ENCODE measurements around the gene CACNA1G. TPM values are rescaled to one million over a fixed set of nuclear protein-coding genes. Genes with fewer than 3 reads are reported as not detected.

CACNA1G gene
- polyA plus RNA-seq, 1 donor (not counting 4 experiments of a cell fraction or from before 2014, with no cell fraction given) = 0.07 TPM

- no peaks in the 10 kb centered on the region for H3K27me3 ChIP-seq (ENCODE audit: control insufficient read depth, extremely low read depth, insufficient read depth, low read length)
- peak within 1 kb of the TSS; percentile 93 for H3K4me2 ChIP-seq (ENCODE audit: control insufficient read depth, extremely low read depth, insufficient read depth, low read depth, low read length)
- H3K27ac ChIP-seq (ENCODE audit: control insufficient read depth, insufficient read depth, low read length) = peak within 1 kb of the TSS; percentile 71
- DNase-seq (ENCODE audit: low read depth, low spot score) (no peak), FAIRE-seq (peak; percentile 70)
- H3K9me3 ChIP-seq (ENCODE audit: control insufficient read depth, low read depth, low read length) = no peaks in the 10 kb centered on the region
- H2AFZ ChIP-seq (ENCODE audit: control insufficient read depth, low read length) = peak within 1 kb of the TSS; percentile 38
- H3K79me2 ChIP-seq (ENCODE audit: control insufficient read depth, insufficient read depth, low read length) = peaks cover 53% of the 10 kb centered on the region
- peak in 1 of 3 experiments; percentile 36 for TF ChIP-seq CTCF (optimal IDR thresholded peaks at IDR 0.05 in 1 of 3, IDR thresholded peaks at IDR 0.05 in 1 of 3, conservative IDR thresholded peaks at IDR 0.05 in 1 of 3; ENCODE audit: extremely low read depth in 1 of 3, insufficient read depth in 2 of 3, low read length in 3 of 3)
- no peak for TF ChIP-seq EZH2 (IDR thresholded peaks at IDR 0.05; ENCODE audit: low read length)
- H3K36me3 ChIP-seq (ENCODE audit: control insufficient read depth in 2 of 2, extremely low read depth in 1 of 2, insufficient read depth in 2 of 2, low read length in 2 of 2) = peaks cover 5 to 18% of the 10 kb centered on the region in 2 experiments
- H3K9ac ChIP-seq (ENCODE audit: control insufficient read depth, extremely low read depth, insufficient read depth, low read length) = peak within 1 kb of the TSS; percentile 82
- dilution Hi-C loops (cut with MboI; ENCODE audit: extremely low pct_ligation_motif_present, low sequenced_read_pairs) = no loop called here
- H4K20me1 ChIP-seq (ENCODE audit: control insufficient read depth, extremely low read depth, insufficient read depth, low read length) = peaks cover 2% of the 10 kb centered on the region
- peaks cover 39% of the 10 kb centered on the region for H3K4me1 ChIP-seq (ENCODE audit: control insufficient read depth, extremely low read depth, insufficient read depth, low read length)
- H3K4me3 ChIP-seq (ENCODE audit: control insufficient read depth in 2 of 3, extremely low read depth in 1 of 3, insufficient read depth in 2 of 3, low read depth in 1 of 3, low read length in 3 of 3) = peak within 1 kb of the TSS; percentile 67 to 82 (median 70)
- no peaks in the 10 kb centered on the region for H3K9me1 ChIP-seq (ENCODE audit: control insufficient read depth, extremely low read depth, insufficient read depth, low read length)
These were observed 28.0 kb upstream of the CACNA1G start, which contains the start of gene EPN3 for GRCh38 chr17:50532452-50533024. EPN3 (plus strand) TSS chr17:50532735; CDS start chr17:50536557, 3,822 bp downstream.

- peaks cover 45% of the 10 kb centered on the region for H3K4me1 ChIP-seq (ENCODE audit: control insufficient read depth, extremely low read depth, insufficient read depth, low read length)
- no peak overlapping the region for H2AFZ ChIP-seq (ENCODE audit: control insufficient read depth, low read length)
- H3K4me3 ChIP-seq (ENCODE audit: control insufficient read depth in 2 of 3, extremely low read depth in 1 of 3, insufficient read depth in 2 of 3, low read depth in 1 of 3, low read length in 3 of 3) = peak overlapping the region; percentile 67 to 82 (median 70)
- peak overlapping the region; percentile 71 for H3K27ac ChIP-seq (ENCODE audit: control insufficient read depth, insufficient read depth, low read length)
- H3K9me1 ChIP-seq (ENCODE audit: control insufficient read depth, extremely low read depth, insufficient read depth, low read length) = no peaks in the 10 kb centered on the region
- peak overlapping the region; percentile 93 for H3K4me2 ChIP-seq (ENCODE audit: control insufficient read depth, extremely low read depth, insufficient read depth, low read depth, low read length)
- H3K9me3 ChIP-seq (ENCODE audit: control insufficient read depth, low read depth, low read length) = no peaks in the 10 kb centered on the region
- no peak for TF ChIP-seq CTCF (optimal IDR thresholded peaks at IDR 0.05 in 1 of 3, IDR thresholded peaks at IDR 0.05 in 1 of 3, conservative IDR thresholded peaks at IDR 0.05 in 1 of 3; ENCODE audit: extremely low read depth in 1 of 3, insufficient read depth in 2 of 3, low read length in 3 of 3)
- TF ChIP-seq EZH2 (IDR thresholded peaks at IDR 0.05; ENCODE audit: low read length) = no peak
- dilution Hi-C loops (cut with MboI; ENCODE audit: extremely low pct_ligation_motif_present, low sequenced_read_pairs) = no loop called here
- H4K20me1 ChIP-seq (ENCODE audit: control insufficient read depth, extremely low read depth, insufficient read depth, low read length) = peaks cover 2% of the 10 kb centered on the region
- peaks cover 59% of the 10 kb centered on the region for H3K79me2 ChIP-seq (ENCODE audit: control insufficient read depth, insufficient read depth, low read length)
- FAIRE-seq (peak; percentile 81), DNase-seq (ENCODE audit: low read depth, low spot score) (no peak)
- H3K9ac ChIP-seq (ENCODE audit: control insufficient read depth, extremely low read depth, insufficient read depth, low read length) = peak overlapping the region; percentile 82
- H3K27me3 ChIP-seq (ENCODE audit: control insufficient read depth, extremely low read depth, insufficient read depth, low read length) = no peaks in the 10 kb centered on the region
- H3K36me3 ChIP-seq (ENCODE audit: control insufficient read depth in 2 of 2, extremely low read depth in 1 of 2, insufficient read depth in 2 of 2, low read length in 2 of 2) = peaks cover 8 to 25% of the 10 kb centered on the region in 2 experiments
These were observed 27.3 kb upstream of the CACNA1G start for GRCh38 chr17:50533185-50533584.
